ENCODE data around the gene RNF214. TPM values are rescaled to one million over a fixed set of nuclear protein-coding genes. Genes with fewer than 3 reads are reported as not detected.

Gene RNF214
- total RNA-seq = 6.4 and 8.9 TPM in 2 replicates

DNA sequence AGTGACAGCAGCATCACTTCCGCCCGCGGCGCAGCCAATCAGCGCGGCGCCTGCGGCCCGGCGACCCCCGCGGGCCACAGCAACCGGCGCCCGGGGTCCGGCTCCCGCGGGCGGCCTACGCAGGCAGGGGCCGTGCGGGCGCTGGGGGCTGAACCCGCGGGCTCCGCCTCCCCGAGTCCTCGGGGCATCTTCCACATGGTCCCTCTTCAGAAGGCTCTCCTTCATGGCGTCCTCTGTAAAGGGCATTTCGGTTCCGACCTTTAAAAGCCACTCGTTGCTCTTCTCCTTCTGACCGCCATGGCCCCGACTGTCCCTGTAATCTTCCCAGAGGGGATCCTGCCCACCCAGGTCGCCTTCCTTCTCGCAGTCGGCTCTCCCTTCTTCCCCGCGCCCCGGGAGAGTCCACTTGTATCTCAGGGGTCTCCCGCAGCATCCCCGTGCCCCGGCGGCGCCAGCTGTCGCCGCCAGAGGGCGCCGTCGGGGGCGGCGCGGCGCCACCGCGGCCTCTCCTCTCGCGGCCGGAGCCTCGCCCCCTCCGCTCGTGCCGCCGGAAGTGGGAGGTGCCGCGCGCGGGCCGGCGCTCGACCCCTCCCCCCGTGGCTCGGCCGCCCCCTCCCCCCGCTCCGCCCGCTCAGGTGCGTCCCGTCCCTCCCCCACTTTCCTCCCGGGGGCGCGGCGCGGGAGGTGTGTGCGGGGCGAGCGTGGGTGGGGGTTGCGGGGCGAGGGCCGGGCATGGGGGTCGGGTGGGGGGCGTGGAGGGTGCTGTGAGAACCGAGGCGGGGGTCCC lies at the start of gene RNF214:
TSS of gene RNF214 (plus strand) at position 580 of the 787 bp plus-strand sequence. CDS start 1,602 bp downstream, outside the sequence.

DNA sequence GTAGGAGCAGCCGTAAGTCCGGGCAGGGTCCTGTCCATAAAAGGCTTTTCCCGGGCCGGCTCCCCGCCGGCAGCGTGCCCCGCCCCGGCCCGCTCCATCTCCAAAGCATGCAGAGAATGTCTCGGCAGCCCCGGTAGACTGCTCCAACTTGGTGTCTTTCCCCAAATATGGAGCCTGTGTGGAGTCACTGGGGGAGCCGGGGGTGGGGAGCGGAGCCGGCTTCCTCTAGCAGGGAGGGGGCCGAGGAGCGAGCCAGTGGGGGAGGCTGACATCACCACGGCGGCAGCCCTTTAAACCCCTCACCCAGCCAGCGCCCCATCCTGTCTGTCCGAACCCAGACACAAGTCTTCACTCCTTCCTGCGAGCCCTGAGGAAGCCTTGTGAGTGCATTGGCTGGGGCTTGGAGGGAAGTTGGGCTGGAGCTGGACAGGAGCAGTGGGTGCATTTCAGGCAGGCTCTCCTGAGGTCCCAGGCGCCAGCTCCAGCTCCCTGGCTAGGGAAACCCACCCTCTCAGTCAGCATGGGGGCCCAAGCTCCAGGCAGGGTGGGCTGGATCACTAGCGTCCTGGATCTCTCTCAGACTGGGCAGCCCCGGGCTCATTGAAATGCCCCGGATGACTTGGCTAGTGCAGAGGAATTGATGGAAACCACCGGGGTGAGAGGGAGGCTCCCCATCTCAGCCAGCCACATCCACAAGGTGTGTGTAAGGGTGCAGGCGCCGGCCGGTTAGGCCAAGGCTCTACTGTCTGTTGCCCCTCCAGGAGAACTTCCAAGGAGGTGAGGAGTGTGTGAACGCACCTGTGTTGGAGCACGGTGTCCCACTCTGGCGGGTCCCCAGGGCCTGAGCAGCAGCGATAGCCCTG lies 33.2 kb upstream of the RNF214 start, which contains the start of gene TAGLN:
TSS of gene TAGLN (plus strand) at position 318 of the 863 bp plus-strand sequence. CDS start 3,644 bp downstream, outside the sequence.

GRCh38 chr11:117231842-117232091 lies 704 bp upstream of the RNF214 start, which contains the start of gene PCSK7:
Gene PCSK7, minus strand, starts transcription at chr11:117232073. Its CDS starts 2,229 bp downstream, at chr11:117229844.

DNA sequence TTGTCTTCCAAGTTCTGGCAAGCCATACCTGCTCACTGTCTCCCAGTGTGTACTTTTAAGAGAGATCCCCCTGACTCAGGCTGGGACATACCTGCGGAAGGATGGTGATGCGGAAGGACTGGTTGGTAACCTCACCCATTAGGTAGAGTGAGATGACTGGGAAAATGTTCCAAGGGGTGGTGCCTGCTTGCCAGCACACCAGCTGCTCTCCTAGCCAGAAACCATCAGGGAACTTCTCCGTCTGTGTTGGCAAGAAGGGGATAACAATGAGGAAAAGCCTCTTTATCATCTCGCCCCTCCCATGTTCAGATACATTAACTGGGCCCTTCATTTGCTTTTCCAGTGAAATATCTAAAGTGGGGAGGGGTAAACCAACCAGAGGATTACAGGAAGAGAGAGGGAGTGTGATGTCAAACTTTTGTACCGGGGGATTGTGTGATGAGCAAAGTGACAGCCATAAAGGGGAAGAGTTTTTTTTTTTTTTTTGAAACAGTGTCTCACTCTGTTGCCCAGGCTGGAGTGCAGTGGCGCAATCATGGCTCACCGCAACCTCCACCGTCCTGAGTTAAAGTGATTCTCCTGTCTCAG lies 58.4 kb downstream of the RNF214 start, which contains the start of gene BACE1-AS:
TSS of gene BACE1-AS (plus strand) at position 538 of the 588 bp plus-strand sequence.

GRCh38 chr11:117316197-117316961 lies 83.9 kb downstream of the RNF214 start, which contains the start of gene BACE1:
Gene BACE1, minus strand, starts transcription at chr11:117316256. Its CDS starts 461 bp downstream, at chr11:117315795.

GRCh38 chr11:117327567-117328374 lies 95.3 kb downstream of the RNF214 start, which contains the start of gene CEP164:
Gene CEP164, plus strand, starts transcription at chr11:117327854. Its CDS starts 10,733 bp downstream, at chr11:117338587.

Other genes starting within 250 kb of the RNF214 start
- 10.4 and 10.8 TPM in 2 replicates for gene SIK3, start 134.2 kb upstream of the RNF214 start, total RNA-seq
- 210 and 214 TPM in 2 replicates for gene PAFAH1B2, start 88.4 kb upstream of the RNF214 start, total RNA-seq
- gene SIDT2, start 53.9 kb upstream of the RNF214 start, total RNA-seq = 10.7 and 11.3 TPM in 2 replicates
- gene TAGLN, start 33.3 kb upstream of the RNF214 start, total RNA-seq = 3.4 and 9.8 TPM in 2 replicates
- 29.5 and 30.8 TPM in 2 replicates for gene PCSK7, start 598 bp upstream of the RNF214 start, total RNA-seq
- 1.7 and 2.1 TPM in 2 replicates for gene BACE1-AS, start 58.7 kb downstream of the RNF214 start, total RNA-seq
- 7.0 and 8.1 TPM in 2 replicates for gene BACE1, start 83.6 kb downstream of the RNF214 start, total RNA-seq
- 13.8 and 21.2 TPM in 2 replicates for gene CEP164, start 95.2 kb downstream of the RNF214 start, total RNA-seq